Measurements from ENCODE around the gene CYP2B6. TPM values are rescaled to one million over a fixed set of nuclear protein-coding genes. Genes with fewer than 3 reads are reported as not detected.

CYP2B6 gene
- total RNA-seq, 1 donor from 2014 or later = not detected

- peaks cover 11% of the 10 kb centered on the region for H3K27me3 Mint-ChIP-seq (ENCODE audit: low read depth)
These were observed 28.3 kb downstream of the CYP2B6 start for GRCh38 chr19:41019346-41019745.

GRCh38 chr19:41023193-41023592, 32.1 kb downstream of the CYP2B6 start:
- no peak for TF ChIP-seq CTCF (IDR thresholded peaks at IDR 0.05)
- no peak for DNase-seq (ENCODE audit: low spot score)
- H3K9me3 Mint-ChIP-seq (ENCODE audit: low read depth) = no peaks in the 10 kb centered on the region
- H3K36me3 Mint-ChIP-seq (ENCODE audit: low read depth) = no peaks in the 10 kb centered on the region
- H3K27me3 Mint-ChIP-seq (ENCODE audit: low read depth) = peaks cover 13% of the 10 kb centered on the region
- no peak overlapping the region for H3K27ac Mint-ChIP-seq (ENCODE audit: unreplicated experiment)
- no peak overlapping the region for H3K4me3 Mint-ChIP-seq (ENCODE audit: unreplicated experiment)
- H3K4me1 Mint-ChIP-seq (ENCODE audit: low read depth) = no peaks in the 10 kb centered on the region

More at GRCh38 chr19:41019346-41019745, 28.3 kb downstream of the CYP2B6 start:
- no peak for DNase-seq (ENCODE audit: low spot score)
- no peak overlapping the region for H3K4me3 Mint-ChIP-seq (ENCODE audit: unreplicated experiment)
- H3K36me3 Mint-ChIP-seq (ENCODE audit: low read depth) = no peaks in the 10 kb centered on the region
- no peak overlapping the region for H3K27ac Mint-ChIP-seq (ENCODE audit: unreplicated experiment)
- H3K4me1 Mint-ChIP-seq (ENCODE audit: low read depth) = no peaks in the 10 kb centered on the region
- TF ChIP-seq CTCF (IDR thresholded peaks at IDR 0.05) = no peak
- no peaks in the 10 kb centered on the region for H3K9me3 Mint-ChIP-seq (ENCODE audit: low read depth)

- no peak overlapping the region for H3K4me3 Mint-ChIP-seq (ENCODE audit: unreplicated experiment)
- no peak overlapping the region for H3K27ac Mint-ChIP-seq (ENCODE audit: unreplicated experiment)
- peaks cover 26% of the 10 kb centered on the region for H3K27me3 Mint-ChIP-seq (ENCODE audit: low read depth)
- TF ChIP-seq CTCF (IDR thresholded peaks at IDR 0.05) = no peak
- no peak for DNase-seq (ENCODE audit: low spot score)
- H3K4me1 Mint-ChIP-seq (ENCODE audit: low read depth) = no peaks in the 10 kb centered on the region
- no peaks in the 10 kb centered on the region for H3K36me3 Mint-ChIP-seq (ENCODE audit: low read depth)
- no peaks in the 10 kb centered on the region for H3K9me3 Mint-ChIP-seq (ENCODE audit: low read depth)
These were observed 34.3 kb downstream of the CYP2B6 start for GRCh38 chr19:41025411-41025810.

- no peak for TF ChIP-seq CTCF (IDR thresholded peaks at IDR 0.05)
- Mint-ChIP-seq H3K9me3 (ENCODE audit: low read depth) (no peaks in the 10 kb centered on the region), H3K27ac (ENCODE audit: unreplicated experiment) (no peak overlapping the region), H3K4me3 (ENCODE audit: unreplicated experiment) (no peak overlapping the region), H3K36me3 (ENCODE audit: low read depth) (no peaks in the 10 kb centered on the region), H3K27me3 (ENCODE audit: low read depth) (peaks cover 26% of the 10 kb centered on the region), H3K4me1 (ENCODE audit: low read depth) (no peaks in the 10 kb centered on the region)
- no peak for DNase-seq (ENCODE audit: low spot score)
These were observed 34.8 kb downstream of the CYP2B6 start for GRCh38 chr19:41025871-41026270.

GRCh38 chr19:41027273-41027967, 36.3 kb downstream of the CYP2B6 start:
- no peak for TF ChIP-seq CTCF (IDR thresholded peaks at IDR 0.05)
- H3K36me3 Mint-ChIP-seq (ENCODE audit: low read depth) = no peaks in the 10 kb centered on the region
- H3K4me3 Mint-ChIP-seq (ENCODE audit: unreplicated experiment) = no peak overlapping the region
- no peak for DNase-seq (ENCODE audit: low spot score)
- H3K9me3 Mint-ChIP-seq (ENCODE audit: low read depth) = no peaks in the 10 kb centered on the region
- H3K27ac Mint-ChIP-seq (ENCODE audit: unreplicated experiment) = no peak overlapping the region
- no peaks in the 10 kb centered on the region for H3K4me1 Mint-ChIP-seq (ENCODE audit: low read depth)
- H3K27me3 Mint-ChIP-seq (ENCODE audit: low read depth) = peaks cover 31% of the 10 kb centered on the region
